Raji (cell line): Measurements from ENCODE around the gene MACF1.

ENCODE experiments used
- POLR2A ChIP-seq: IDR thresholded peaks from 2 replicates; pipeline ENCODE4 v1.6.1; 2011; ENCODE audit warnings: low read depth, low read length, control low read depth; ENCODE audit not compliant: insufficient read depth

The MACF1 gene

DNA sequence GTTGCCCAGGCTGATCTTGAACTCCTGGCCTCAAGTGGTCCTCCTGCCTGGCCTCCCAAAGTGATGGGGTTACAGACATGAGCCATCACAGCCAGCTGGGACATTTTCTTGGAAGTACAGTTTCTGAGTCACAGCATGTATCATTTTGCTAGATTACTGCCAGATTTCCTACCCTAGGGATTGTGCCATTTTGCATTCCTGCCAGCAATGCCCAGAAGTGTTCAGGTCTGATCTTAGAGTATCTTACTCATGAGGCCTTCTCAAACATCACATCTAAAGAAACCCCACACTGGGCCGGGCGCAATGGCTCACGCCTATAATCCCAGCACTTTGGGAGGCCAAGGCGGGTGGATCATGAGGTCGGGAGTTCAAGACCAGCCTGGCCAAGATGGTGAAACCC lies 297.2 kb downstream of the MACF1 start:
- no peak for TF ChIP-seq POLR2A

DNA sequence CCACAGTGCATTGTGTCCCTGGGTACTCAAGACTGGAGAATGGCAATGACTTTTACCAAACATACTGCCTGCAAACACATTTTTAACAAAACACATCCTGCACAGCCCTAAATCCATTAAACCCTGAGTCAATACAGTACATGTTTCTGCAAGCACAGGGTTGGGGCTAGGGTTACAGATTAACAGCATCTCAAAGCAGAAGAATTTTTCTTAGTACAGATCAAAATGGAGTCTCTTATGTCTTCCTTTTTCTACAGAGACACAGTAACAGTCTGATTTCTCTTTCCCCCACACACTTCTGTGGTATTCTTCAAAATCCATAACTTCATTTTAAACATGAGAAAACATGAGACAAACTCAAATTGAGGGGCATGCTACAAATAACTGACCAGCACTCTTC lies 300.8 kb downstream of the MACF1 start:
- TF ChIP-seq POLR2A: no peak

- TF ChIP-seq POLR2A: no peak
These were observed 302.9 kb downstream of the MACF1 start for GRCh38 chr1:39507230-39507928.

- TF ChIP-seq POLR2A: no peak
These were observed 303.8 kb downstream of the MACF1 start for GRCh38 chr1:39508266-39508665.

- no peak for TF ChIP-seq POLR2A
These were observed 304.4 kb downstream of the MACF1 start for GRCh38 chr1:39508857-39509305.

DNA sequence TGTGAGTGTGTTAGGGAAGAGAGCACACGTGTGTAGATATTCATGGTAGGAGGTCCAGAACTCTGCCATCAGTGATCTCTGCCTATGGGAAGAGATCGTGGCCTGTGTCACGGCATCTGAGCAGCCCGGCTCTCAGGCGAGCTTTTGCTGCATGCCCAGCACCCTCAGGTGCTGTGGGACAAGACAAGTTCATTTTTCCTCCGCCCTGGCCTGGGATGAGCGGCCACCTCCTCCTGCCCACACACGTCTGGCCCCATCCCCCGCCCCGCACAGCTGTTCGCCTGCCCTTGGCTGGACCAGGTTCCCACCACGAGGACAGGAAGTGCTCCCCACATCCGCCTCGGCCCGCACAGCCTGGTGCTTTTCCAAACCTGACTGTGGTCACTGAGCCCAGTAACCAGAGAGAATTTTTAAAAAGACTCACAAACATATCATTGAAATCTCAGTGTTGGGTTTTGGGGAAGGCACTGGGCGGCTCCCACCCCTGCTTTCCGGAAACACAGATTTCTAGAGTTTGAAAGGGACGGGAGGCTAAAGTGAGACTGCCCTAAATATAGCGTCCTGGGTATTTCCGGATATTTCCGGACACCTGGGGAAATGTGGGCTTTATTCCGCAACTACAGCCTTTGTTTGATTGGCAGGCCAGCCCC lies 305.0 kb downstream of the MACF1 start:
- no peak for TF ChIP-seq POLR2A

- no peak for TF ChIP-seq POLR2A
These were observed 318.4 kb downstream of the MACF1 start for GRCh38 chr1:39522661-39523567.

DNA sequence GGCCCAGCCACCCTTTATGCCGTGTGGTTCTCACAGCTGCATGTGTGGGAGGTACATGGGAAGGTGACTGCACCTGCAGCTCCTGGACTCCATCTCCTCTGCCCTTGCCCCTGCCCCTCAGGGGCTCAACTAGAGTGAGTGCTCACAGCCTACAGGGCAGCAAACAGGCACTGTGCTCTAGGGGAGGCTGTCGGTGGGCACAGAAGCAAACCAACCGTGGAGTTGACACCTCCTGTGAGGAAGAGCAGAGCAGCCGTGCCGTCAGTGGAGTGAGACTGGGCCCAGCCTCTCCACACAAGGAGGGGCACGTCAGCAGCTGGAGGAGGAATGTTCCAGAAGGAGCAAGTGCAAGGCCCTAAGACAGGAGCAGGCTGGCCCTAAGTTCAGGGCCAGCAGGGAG lies 319.7 kb downstream of the MACF1 start:
- no peak for TF ChIP-seq POLR2A

- no peak for TF ChIP-seq POLR2A
These were observed 320.3 kb downstream of the MACF1 start for GRCh38 chr1:39524591-39525365.

GRCh38 chr1:39525366-39526165 lies 321.1 kb downstream of the MACF1 start:
- TF ChIP-seq POLR2A: no peak

DNA sequence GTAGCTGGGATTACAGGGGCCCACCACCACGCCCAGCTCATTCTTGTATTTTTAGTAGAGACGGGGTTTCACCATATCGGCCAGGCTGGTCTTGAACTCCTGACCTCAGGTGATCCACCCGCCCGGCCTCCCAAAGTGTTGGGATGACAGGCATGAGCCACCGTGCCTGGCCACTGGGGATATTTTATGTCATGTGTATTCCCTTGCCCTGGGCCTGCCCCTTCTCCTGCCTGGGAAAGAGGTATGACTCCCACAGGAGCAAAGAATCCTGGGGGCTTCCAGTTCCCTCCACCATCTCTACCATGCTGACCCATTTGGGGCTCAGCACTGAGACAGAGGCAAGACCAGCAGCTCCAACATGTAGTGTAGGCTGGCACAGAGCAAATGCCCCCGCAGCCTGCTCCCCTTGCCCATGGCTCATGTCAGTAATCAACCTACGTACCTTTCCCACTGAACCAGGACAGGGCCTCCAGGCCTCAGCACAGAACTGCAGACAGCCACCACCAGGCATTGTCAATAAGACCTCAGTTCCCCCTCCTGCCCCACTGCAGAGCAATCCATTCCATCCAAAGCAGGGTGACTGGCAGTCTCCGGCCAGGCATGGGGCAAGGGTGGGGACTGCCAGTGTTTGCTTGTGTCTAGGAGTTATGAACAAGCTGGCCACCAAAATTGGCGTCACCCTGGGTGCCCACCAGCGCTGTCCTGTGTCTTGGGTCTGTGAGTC lies 322.1 kb downstream of the MACF1 start:
- TF ChIP-seq POLR2A: no peak

GRCh38 chr1:39528082-39528481 lies 323.6 kb downstream of the MACF1 start:
- TF ChIP-seq POLR2A: no peak

DNA sequence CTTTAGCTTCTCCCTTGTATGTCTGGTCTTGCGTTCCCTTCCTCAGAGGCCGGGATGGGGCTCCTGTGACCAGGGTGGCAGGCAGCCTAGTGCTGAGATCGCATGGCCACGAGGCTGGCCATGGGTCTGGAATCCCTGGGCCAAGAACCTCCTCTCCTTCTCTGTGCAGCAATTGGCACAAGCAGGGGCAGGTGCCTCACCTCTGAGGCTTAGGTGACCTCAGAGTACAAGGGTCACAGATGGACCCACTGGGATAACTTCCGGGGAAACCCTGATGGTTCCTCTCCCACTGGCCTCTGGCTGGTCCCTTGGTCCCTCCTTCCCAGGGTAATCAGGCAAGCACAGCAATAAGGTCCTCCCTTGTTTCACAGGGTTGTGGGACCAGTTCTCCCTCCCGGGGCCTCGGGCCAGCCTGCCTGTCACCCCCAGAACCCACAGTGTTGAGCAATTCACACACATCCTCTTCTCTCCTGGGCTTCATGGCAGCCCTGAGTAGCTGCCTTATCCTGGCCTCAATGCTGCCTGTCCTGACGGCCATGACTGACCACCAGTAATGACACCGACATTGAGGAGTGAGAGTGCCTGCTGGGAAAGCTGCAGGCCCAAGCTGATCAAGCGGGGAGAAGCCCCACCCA lies 325.5 kb downstream of the MACF1 start:
- no peak for TF ChIP-seq POLR2A
